ENCODE measurements around the gene ANKUB1. TPM values are rescaled to one million over a fixed set of nuclear protein-coding genes. Genes with fewer than 3 reads are reported as not detected.
"Not testable (repeated sequence)": the region's sequence is repeated elsewhere in the genome, so short reads cannot be mapped to it uniquely, and the experiment has no call there.

The ANKUB1 gene, protein sequence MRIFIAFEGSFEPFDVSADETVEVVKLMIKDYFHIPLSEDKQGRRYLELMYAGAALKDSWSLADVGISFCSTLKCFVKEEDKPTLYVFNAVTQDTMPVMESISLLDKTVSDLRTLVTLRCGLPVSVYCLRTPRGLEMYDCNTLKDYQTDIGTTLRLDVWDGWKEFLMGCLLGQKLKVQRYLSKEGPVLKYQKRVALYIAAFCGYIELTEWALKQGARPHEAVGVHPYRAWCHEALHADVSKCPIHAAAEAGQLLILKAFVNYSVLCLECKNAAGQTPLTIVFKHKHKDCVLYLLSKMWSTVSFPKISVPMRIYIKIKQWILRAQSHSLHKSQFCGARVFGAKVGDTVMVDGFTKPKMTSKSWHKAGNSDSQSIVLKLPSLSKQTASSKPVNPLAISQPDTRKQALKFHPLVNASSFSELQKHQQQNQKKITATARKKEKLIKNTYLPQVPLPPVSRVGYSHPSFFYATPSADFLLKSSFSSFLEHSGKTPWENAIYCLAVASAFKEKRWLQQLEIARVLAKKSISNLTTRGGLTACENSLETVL
- polyA plus RNA-seq, result not detected

DNA sequence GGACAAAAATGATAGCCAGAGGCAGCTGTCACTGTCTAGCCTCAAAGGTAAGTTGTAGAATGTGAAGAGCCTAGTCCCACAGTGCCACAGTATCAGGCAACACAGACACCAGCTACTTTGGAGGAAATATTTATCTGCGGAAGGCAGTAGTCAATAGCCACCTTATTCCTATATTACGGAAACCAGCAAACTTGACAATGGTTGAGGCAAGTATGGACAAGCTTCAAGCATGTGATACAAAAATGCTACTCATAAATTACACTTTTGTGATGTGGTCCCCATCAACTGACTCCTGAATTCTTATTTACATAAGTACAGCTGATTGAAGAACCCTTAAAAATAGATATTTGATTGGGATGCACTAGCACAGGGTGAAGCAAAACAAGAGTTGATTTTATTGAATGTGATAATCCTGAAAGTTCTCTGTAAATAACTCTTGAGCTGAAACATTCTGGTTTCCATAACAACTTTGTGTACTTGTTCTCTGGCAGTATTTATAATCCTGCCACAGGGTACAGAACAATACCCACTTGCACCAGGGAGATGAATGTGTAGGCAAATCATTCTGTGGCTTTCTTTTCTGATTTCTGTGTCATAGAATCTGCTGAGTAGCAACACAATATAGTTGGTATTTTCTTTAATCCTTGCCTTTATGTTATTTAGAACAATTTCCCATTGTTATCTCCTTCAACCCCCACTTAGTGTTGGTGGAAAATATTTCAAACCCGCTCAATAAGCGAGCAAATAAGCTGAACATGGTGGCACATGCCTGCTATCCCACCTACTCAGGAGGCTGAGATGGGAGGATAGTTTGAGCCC, at the start of gene ANKUB1:
Gene ANKUB1, minus strand, starts transcription at position 103 of the 819 bp plus-strand sequence. CDS start 188 bp downstream, outside the sequence.
- Histone ChIP-seq H3K4me1 (ENCODE audit: control insufficient read depth in 2 of 2, insufficient read depth in 2 of 2, low read length in 1 of 2) (no peaks in the 10 kb centered on the region), H3K27ac (ENCODE audit: low read depth in 2 of 2, low read length in 1 of 2) (no peak within 1 kb of the TSS), H3K27me3 (ENCODE audit: control insufficient read depth in 1 of 2, insufficient read depth in 2 of 2, low read length in 2 of 2) (no peaks in the 10 kb centered on the region), H3K9me3 (ENCODE audit: control insufficient read depth in 2 of 2, insufficient read depth in 1 of 2, low read depth in 1 of 2, low read length in 1 of 2) (no peaks in the 10 kb centered on the region), H3K4me3 (ENCODE audit: low read depth in 1 of 2, low read length in 2 of 2) (no peak within 1 kb of the TSS), H3K36me3 (ENCODE audit: control insufficient read depth in 2 of 2, insufficient read depth in 2 of 2, low read length in 1 of 2) (no peaks in the 10 kb centered on the region)
- WGBS, 2 donors, result 77 to 82% methylated on average over 4 of the region's 4 CpGs

- no peak overlapping the region for H3K4me3 ChIP-seq (ENCODE audit: low read depth in 1 of 2, low read length in 2 of 2)
- no peaks in the 10 kb centered on the region for H3K36me3 ChIP-seq (ENCODE audit: control insufficient read depth in 2 of 2, insufficient read depth in 2 of 2, low read length in 1 of 2)
These were observed 47.5 kb upstream of the ANKUB1 start for GRCh38 chr3:149839896-149840295.

DNA sequence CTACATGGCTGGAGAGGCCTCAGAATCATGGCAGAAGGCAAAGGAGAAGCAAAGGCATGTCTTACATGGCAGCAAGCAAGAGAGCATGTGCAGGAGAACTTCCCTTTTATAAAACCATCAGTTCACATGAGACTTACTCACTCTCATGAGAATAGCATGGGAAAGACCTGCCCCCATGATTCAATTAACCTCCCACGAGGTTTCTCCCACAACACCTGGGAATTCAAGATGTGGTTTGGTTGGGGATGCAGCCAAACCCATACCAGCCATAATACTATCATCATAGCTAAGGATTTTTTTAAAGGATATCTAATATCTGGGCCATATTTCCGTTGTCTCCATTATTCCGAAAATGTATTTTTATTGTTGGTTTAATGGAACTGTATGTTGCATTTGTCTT, 47.1 kb upstream of the ANKUB1 start:
- H3K27ac ChIP-seq (ENCODE audit: low read depth in 2 of 2, low read length in 1 of 2); H3K36me3 ChIP-seq (ENCODE audit: control insufficient read depth in 2 of 2, insufficient read depth in 2 of 2, low read length in 1 of 2); H3K4me1 ChIP-seq (ENCODE audit: control insufficient read depth in 2 of 2, insufficient read depth in 2 of 2, low read length in 1 of 2); H3K4me3 ChIP-seq (ENCODE audit: low read depth in 1 of 2, low read length in 2 of 2); H3K9me3 ChIP-seq (ENCODE audit: control insufficient read depth in 2 of 2, insufficient read depth in 1 of 2, low read depth in 1 of 2, low read length in 1 of 2); H3K27me3 ChIP-seq (ENCODE audit: control insufficient read depth in 1 of 2, insufficient read depth in 2 of 2, low read length in 2 of 2): not testable (repeated sequence)
- WGBS, 2 donors, result 91 to 93% methylated on average over 3 of the region's 3 CpGs

More at GRCh38 chr3:149839896-149840295, 47.5 kb upstream of the ANKUB1 start:
- no peaks in the 10 kb centered on the region for H3K4me1 ChIP-seq (ENCODE audit: control insufficient read depth in 2 of 2, insufficient read depth in 2 of 2, low read length in 1 of 2)
- H3K27me3 ChIP-seq (ENCODE audit: control insufficient read depth in 1 of 2, insufficient read depth in 2 of 2, low read length in 2 of 2), result no peaks in the 10 kb centered on the region
- peaks cover 3 to 8% of the 10 kb centered on the region in 2 donors for H3K9me3 ChIP-seq (ENCODE audit: control insufficient read depth in 2 of 2, insufficient read depth in 1 of 2, low read depth in 1 of 2, low read length in 1 of 2)
- WGBS, 2 donors, result 59 to 79% methylated on average over 3 of the region's 3 CpGs
- H3K27ac ChIP-seq (ENCODE audit: low read depth in 2 of 2, low read length in 1 of 2), result no peak overlapping the region

DNA sequence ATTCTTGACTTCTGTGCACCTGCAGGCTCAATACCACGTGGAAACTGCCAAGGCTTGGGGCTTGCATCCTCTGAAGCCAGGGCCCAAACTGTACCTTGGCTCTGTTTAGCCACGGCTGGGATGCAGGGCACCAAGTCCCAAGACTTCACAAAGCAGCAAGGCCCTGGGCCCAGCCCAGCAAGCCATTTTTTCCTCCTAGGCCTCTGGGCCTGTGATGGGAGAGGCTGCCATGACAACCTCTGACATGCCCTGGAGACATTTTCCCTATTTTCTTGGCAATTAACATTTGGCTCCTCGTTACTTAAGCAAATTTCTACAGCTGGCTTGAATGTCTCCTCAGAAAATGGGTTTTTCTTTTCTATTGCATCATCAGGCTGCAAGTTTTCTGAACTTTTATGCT, 46.1 kb upstream of the ANKUB1 start:
- H3K4me3 ChIP-seq (ENCODE audit: low read depth in 1 of 2, low read length in 2 of 2); H3K27me3 ChIP-seq (ENCODE audit: control insufficient read depth in 1 of 2, insufficient read depth in 2 of 2, low read length in 2 of 2); H3K27ac ChIP-seq (ENCODE audit: low read depth in 2 of 2, low read length in 1 of 2); H3K9me3 ChIP-seq (ENCODE audit: control insufficient read depth in 2 of 2, insufficient read depth in 1 of 2, low read depth in 1 of 2, low read length in 1 of 2); H3K4me1 ChIP-seq (ENCODE audit: control insufficient read depth in 2 of 2, insufficient read depth in 2 of 2, low read length in 1 of 2); H3K36me3 ChIP-seq (ENCODE audit: control insufficient read depth in 2 of 2, insufficient read depth in 2 of 2, low read length in 1 of 2): not testable (repeated sequence)
- 85 to 86% methylated on average over 3 of the region's 3 CpGs for WGBS, 2 donors

DNA sequence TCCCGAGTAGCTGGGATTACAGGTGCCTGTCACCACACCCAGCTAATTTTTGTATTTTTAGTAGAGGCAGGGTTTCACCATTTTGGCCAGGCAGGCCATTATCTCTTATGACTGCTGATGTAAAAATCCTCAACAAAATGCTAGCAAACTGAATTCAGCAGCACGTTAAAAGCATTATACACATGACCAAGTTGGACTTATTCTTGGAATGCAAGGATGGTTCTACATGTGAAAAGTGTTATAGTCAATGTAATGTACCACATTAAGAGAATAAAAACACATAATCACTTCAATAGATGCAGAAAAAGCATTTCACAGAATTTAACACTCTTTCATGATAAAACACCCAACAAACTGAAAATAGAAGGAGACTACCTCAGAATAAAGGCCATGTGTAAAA, 40.9 kb upstream of the ANKUB1 start:
- no peaks in the 10 kb centered on the region for H3K4me1 ChIP-seq (ENCODE audit: control insufficient read depth in 2 of 2, insufficient read depth in 2 of 2, low read length in 1 of 2)
- H3K36me3 ChIP-seq (ENCODE audit: control insufficient read depth in 2 of 2, insufficient read depth in 2 of 2, low read length in 1 of 2), result no peaks in the 10 kb centered on the region
- H3K4me3 ChIP-seq (ENCODE audit: low read depth in 1 of 2, low read length in 2 of 2), result no peak overlapping the region
- peaks cover under 1 to 10% of the 10 kb centered on the region in 2 donors for H3K9me3 ChIP-seq (ENCODE audit: control insufficient read depth in 2 of 2, insufficient read depth in 1 of 2, low read depth in 1 of 2, low read length in 1 of 2)
- no peaks in the 10 kb centered on the region for H3K27me3 ChIP-seq (ENCODE audit: control insufficient read depth in 1 of 2, insufficient read depth in 2 of 2, low read length in 2 of 2)
- H3K27ac ChIP-seq (ENCODE audit: low read depth in 2 of 2, low read length in 1 of 2), result no peak overlapping the region
- 95 to 96% methylated on average over 2 of the region's 2 CpGs for WGBS, 2 donors

DNA sequence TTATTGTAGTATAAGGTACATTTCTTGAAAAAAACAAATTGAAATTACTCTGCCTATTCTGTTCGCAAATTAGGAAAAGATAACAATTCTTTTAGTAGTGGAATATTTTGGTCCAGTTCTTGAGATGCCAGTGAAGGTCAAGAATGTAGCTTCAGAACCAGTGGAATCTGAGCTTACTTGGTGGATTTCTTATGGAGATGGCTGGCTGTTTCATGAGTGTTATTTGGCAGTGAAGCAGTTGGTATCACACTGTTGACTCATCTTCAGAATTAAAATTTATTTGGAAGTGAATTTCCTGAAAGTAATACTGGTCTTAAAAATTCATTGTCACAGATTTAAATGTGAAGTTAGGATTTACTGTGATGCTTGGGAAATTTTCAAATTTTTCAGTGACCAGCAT, 39.7 kb upstream of the ANKUB1 start:
- Histone ChIP-seq H3K36me3 (ENCODE audit: control insufficient read depth in 2 of 2, insufficient read depth in 2 of 2, low read length in 1 of 2) (no peaks in the 10 kb centered on the region), H3K27me3 (ENCODE audit: control insufficient read depth in 1 of 2, insufficient read depth in 2 of 2, low read length in 2 of 2) (no peaks in the 10 kb centered on the region), H3K9me3 (ENCODE audit: control insufficient read depth in 2 of 2, insufficient read depth in 1 of 2, low read depth in 1 of 2, low read length in 1 of 2) (peaks cover 0 to 6% of the 10 kb centered on the region in 2 donors), H3K27ac (ENCODE audit: low read depth in 2 of 2, low read length in 1 of 2) (no peak overlapping the region), H3K4me1 (ENCODE audit: control insufficient read depth in 2 of 2, insufficient read depth in 2 of 2, low read length in 1 of 2) (no peaks in the 10 kb centered on the region), H3K4me3 (ENCODE audit: low read depth in 1 of 2, low read length in 2 of 2) (no peak overlapping the region)
- WGBS, 2 donors, result 95 to 100% methylated on average over 1 of the region's 1 CpG

DNA sequence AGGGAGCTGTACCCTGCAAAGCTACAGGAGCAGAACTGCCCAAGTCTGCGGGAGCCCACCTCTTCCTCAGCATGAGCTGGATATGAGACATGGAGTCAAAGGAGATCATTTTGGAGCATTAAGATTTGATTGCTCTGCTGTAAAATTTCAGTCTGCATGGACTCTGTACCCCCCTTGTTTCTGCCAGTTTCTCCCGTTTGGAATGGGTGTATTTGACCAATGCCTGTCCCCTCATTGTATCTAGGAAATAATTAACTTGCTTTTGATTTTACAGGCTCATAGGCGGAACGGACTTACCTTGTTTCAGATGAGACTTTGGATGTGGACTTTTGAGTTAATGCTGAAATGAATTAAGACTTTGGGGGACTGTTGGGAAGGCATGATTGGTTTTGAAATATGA, 39.0 kb upstream of the ANKUB1 start:
- Histone ChIP-seq H3K27me3 (ENCODE audit: control insufficient read depth in 1 of 2, insufficient read depth in 2 of 2, low read length in 2 of 2) (no peaks in the 10 kb centered on the region), H3K9me3 (ENCODE audit: control insufficient read depth in 2 of 2, insufficient read depth in 1 of 2, low read depth in 1 of 2, low read length in 1 of 2) (peaks cover 0 to 6% of the 10 kb centered on the region in 2 donors), H3K4me3 (ENCODE audit: low read depth in 1 of 2, low read length in 2 of 2) (no peak overlapping the region), H3K36me3 (ENCODE audit: control insufficient read depth in 2 of 2, insufficient read depth in 2 of 2, low read length in 1 of 2) (no peaks in the 10 kb centered on the region), H3K4me1 (ENCODE audit: control insufficient read depth in 2 of 2, insufficient read depth in 2 of 2, low read length in 1 of 2) (no peaks in the 10 kb centered on the region), H3K27ac (ENCODE audit: low read depth in 2 of 2, low read length in 1 of 2) (no peak overlapping the region)
- 94 to 96% methylated on average over 4 of the region's 4 CpGs for WGBS, 2 donors

DNA sequence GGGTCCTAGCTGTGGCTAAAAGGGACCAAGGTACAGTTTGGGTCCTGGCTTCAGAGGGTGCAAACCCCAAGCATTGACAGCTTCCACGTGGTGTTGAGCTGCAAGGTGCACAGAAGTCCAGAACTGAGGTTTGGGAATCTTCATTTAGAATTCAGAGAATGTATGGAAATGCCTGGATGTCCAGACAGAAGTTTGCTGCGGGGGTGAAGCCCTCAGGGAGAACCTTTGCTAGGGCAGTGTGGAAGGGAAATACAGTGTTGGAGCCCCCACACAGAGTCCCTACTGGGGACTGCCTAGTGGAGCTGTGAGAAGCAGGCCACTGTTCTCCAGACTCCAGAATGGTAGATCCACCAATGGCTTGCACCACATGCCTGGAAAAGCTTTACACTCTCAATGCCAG, 38.5 kb upstream of the ANKUB1 start:
- Histone ChIP-seq H3K36me3 (ENCODE audit: control insufficient read depth in 2 of 2, insufficient read depth in 2 of 2, low read length in 1 of 2) (no peaks in the 10 kb centered on the region), H3K27me3 (ENCODE audit: control insufficient read depth in 1 of 2, insufficient read depth in 2 of 2, low read length in 2 of 2) (no peaks in the 10 kb centered on the region), H3K9me3 (ENCODE audit: control insufficient read depth in 2 of 2, insufficient read depth in 1 of 2, low read depth in 1 of 2, low read length in 1 of 2) (peaks cover 0 to 6% of the 10 kb centered on the region in 2 donors), H3K4me1 (ENCODE audit: control insufficient read depth in 2 of 2, insufficient read depth in 2 of 2, low read length in 1 of 2) (no peaks in the 10 kb centered on the region), H3K27ac (ENCODE audit: low read depth in 2 of 2, low read length in 1 of 2) (no peak overlapping the region), H3K4me3 (ENCODE audit: low read depth in 1 of 2, low read length in 2 of 2) (no peak overlapping the region)
- WGBS, 2 donors, result 95 to 98% methylated on average over 2 of the region's 2 CpGs

- H3K27ac ChIP-seq (ENCODE audit: low read depth in 2 of 2, low read length in 1 of 2); H3K4me3 ChIP-seq (ENCODE audit: low read depth in 1 of 2, low read length in 2 of 2); H3K36me3 ChIP-seq (ENCODE audit: control insufficient read depth in 2 of 2, insufficient read depth in 2 of 2, low read length in 1 of 2); H3K4me1 ChIP-seq (ENCODE audit: control insufficient read depth in 2 of 2, insufficient read depth in 2 of 2, low read length in 1 of 2); H3K27me3 ChIP-seq (ENCODE audit: control insufficient read depth in 1 of 2, insufficient read depth in 2 of 2, low read length in 2 of 2); H3K9me3 ChIP-seq (ENCODE audit: control insufficient read depth in 2 of 2, insufficient read depth in 1 of 2, low read depth in 1 of 2, low read length in 1 of 2): not testable (repeated sequence)
- 97 to 98% methylated on average over 4 of the region's 4 CpGs for WGBS, 2 donors
These were observed 37.3 kb upstream of the ANKUB1 start for GRCh38 chr3:149829631-149830030.

Measured in esophagus (tissue), 2 donors.